ES-I3 (cell line): Measurements from ENCODE around the gene ATAD2B.

Experiments
- H3K36me3 ChIP-seq: 2 replicates; pipeline ENCODE4 v1.6.1; 2013; ENCODE audit warnings: mild to moderate bottlenecking, low read length, control low read depth, moderate library complexity; ENCODE audit not compliant: insufficient read depth
- H3K4me1 ChIP-seq: 2 replicates; pipeline ENCODE4 v1.6.1; 2013; ENCODE audit warnings: mild to moderate bottlenecking, control low read depth, low read length; ENCODE audit not compliant: insufficient read depth
- H3K9ac ChIP-seq: 2 replicates; pipeline ENCODE4 v1.6.1; 2013; ENCODE audit warnings: low read depth, mild to moderate bottlenecking, low read length, moderate library complexity
- H3K9me3 ChIP-seq: 2 replicates; pipeline ENCODE4 v1.6.1; 2013; ENCODE audit warnings: mild to moderate bottlenecking, low read length, moderate library complexity; ENCODE audit not compliant: control insufficient read depth, insufficient read depth

ATAD2B gene

GRCh38 chr2:23709311-23709710, 217.6 kb downstream of the ATAD2B start:
- Histone ChIP-seq H3K36me3 (no peaks in the 10 kb centered on the region; the same call in 1 of the 2 replicates), H3K9me3 (no peaks in the 10 kb centered on the region), H3K9ac (no peak overlapping the region), H3K4me1 (peaks cover 12% of the 10 kb centered on the region)

GRCh38 chr2:23708771-23709170, 218.2 kb downstream of the ATAD2B start:
- Histone ChIP-seq H3K36me3 (no peaks in the 10 kb centered on the region; the same call in 1 of the 2 replicates), H3K9ac (no peak overlapping the region), H3K4me1 (peaks cover 12% of the 10 kb centered on the region), H3K9me3 (no peaks in the 10 kb centered on the region)

- H3K9ac ChIP-seq = no peak overlapping the region
- no peaks in the 10 kb centered on the region for H3K9me3 ChIP-seq
- no peaks in the 10 kb centered on the region; the same call in 1 of the 2 replicates for H3K36me3 ChIP-seq
- H3K4me1 ChIP-seq = peaks cover 3% of the 10 kb centered on the region; the same call in 1 of the 2 replicates
Measured at GRCh38 chr2:23707096-23707495, 219.8 kb downstream of the ATAD2B start.

- H3K36me3 ChIP-seq = no peaks in the 10 kb centered on the region; the same call in 1 of the 2 replicates
- no peaks in the 10 kb centered on the region for H3K4me1 ChIP-seq
- no peak overlapping the region for H3K9ac ChIP-seq
- H3K9me3 ChIP-seq = no peaks in the 10 kb centered on the region
Measured at GRCh38 chr2:23706613-23707078, 220.3 kb downstream of the ATAD2B start.

- no peaks in the 10 kb centered on the region for H3K4me1 ChIP-seq
- H3K9me3 ChIP-seq = no peaks in the 10 kb centered on the region
- H3K9ac ChIP-seq = no peak overlapping the region
- no peaks in the 10 kb centered on the region; the same call in 1 of the 2 replicates for H3K36me3 ChIP-seq
Measured at GRCh38 chr2:23705771-23706612, 220.9 kb downstream of the ATAD2B start.

GRCh38 chr2:23703583-23704385, 223.1 kb downstream of the ATAD2B start:
- H3K9ac ChIP-seq = no peak overlapping the region
- no peaks in the 10 kb centered on the region for H3K9me3 ChIP-seq
- H3K4me1 ChIP-seq = no peaks in the 10 kb centered on the region
- peaks cover 5% of the 10 kb centered on the region; the same call in 1 of the 2 replicates for H3K36me3 ChIP-seq

GRCh38 chr2:23703037-23703582, 223.8 kb downstream of the ATAD2B start:
- no peaks in the 10 kb centered on the region for H3K4me1 ChIP-seq
- peaks cover 5% of the 10 kb centered on the region; the same call in 1 of the 2 replicates for H3K36me3 ChIP-seq
- no peak overlapping the region for H3K9ac ChIP-seq
- no peaks in the 10 kb centered on the region for H3K9me3 ChIP-seq

GRCh38 chr2:23700627-23701026, 226.3 kb downstream of the ATAD2B start:
- Histone ChIP-seq H3K9ac (no peak overlapping the region), H3K4me1 (no peaks in the 10 kb centered on the region), H3K9me3 (no peaks in the 10 kb centered on the region), H3K36me3 (peaks cover 5% of the 10 kb centered on the region; the same call in 1 of the 2 replicates)

- H3K4me1 ChIP-seq = no peaks in the 10 kb centered on the region
- H3K9ac ChIP-seq = no peak overlapping the region
- peaks cover 5% of the 10 kb centered on the region; the same call in 1 of the 2 replicates for H3K36me3 ChIP-seq
- no peaks in the 10 kb centered on the region for H3K9me3 ChIP-seq
Measured at GRCh38 chr2:23699580-23699925, 227.4 kb downstream of the ATAD2B start.

- Histone ChIP-seq H3K36me3 (peaks cover 5% of the 10 kb centered on the region; the same call in 1 of the 2 replicates), H3K4me1 (no peaks in the 10 kb centered on the region), H3K9me3 (no peaks in the 10 kb centered on the region), H3K9ac (no peak overlapping the region)
Measured at GRCh38 chr2:23698721-23699579, 228.0 kb downstream of the ATAD2B start.
